Measurements from ENCODE around the gene SHISA8. TPM values are rescaled to one million over a fixed set of nuclear protein-coding genes. Genes with fewer than 3 reads are reported as not detected.
A peak's percentile ranks its signal among the peaks of the same experiment; 100 is the strongest.

SHISA8 gene
- total and polyA plus RNA-seq, 10 of the 15 experiments (the other 5 are each of a cell fraction or from before 2014, with no cell fraction given) = 0.06 to 10.1 (median 0.25) TPM

GRCh38 chr22:41949297-41949965 is 34.6 kb upstream of the SHISA8 start (continued):
- TF ChIP-seq, protein P1, sequence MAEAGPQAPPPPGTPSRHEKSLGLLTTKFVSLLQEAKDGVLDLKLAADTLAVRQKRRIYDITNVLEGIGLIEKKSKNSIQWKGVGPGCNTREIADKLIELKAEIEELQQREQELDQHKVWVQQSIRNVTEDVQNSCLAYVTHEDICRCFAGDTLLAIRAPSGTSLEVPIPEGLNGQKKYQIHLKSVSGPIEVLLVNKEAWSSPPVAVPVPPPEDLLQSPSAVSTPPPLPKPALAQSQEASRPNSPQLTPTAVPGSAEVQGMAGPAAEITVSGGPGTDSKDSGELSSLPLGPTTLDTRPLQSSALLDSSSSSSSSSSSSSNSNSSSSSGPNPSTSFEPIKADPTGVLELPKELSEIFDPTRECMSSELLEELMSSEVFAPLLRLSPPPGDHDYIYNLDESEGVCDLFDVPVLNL (IDR thresholded peaks at IDR 0.05; ENCODE audit: low read depth, low read length) = no peak
- TF ChIP-seq NFYA (IDR thresholded peaks at IDR 0.05; ENCODE audit: borderline replicate concordance, low read depth, low read length) = no peak
- no peak for TF ChIP-seq MAX (IDR thresholded peaks at IDR 0.05; ENCODE audit: low read depth, low read length)
- no peak for TF ChIP-seq IRF5 (IDR thresholded peaks at IDR 0.05; ENCODE audit: borderline replicate concordance)
- no peak for TF ChIP-seq FOS (IDR thresholded peaks at IDR 0.05; ENCODE audit: borderline replicate concordance, extremely low read depth, insufficient read length)
- TF ChIP-seq SP1 (IDR thresholded peaks at IDR 0.05; ENCODE audit: low read depth, low read length) = no peak
- no peak for TF ChIP-seq NFXL1 (IDR thresholded peaks at IDR 0.05; ENCODE audit: borderline replicate concordance)
- TF ChIP-seq, protein P2, sequence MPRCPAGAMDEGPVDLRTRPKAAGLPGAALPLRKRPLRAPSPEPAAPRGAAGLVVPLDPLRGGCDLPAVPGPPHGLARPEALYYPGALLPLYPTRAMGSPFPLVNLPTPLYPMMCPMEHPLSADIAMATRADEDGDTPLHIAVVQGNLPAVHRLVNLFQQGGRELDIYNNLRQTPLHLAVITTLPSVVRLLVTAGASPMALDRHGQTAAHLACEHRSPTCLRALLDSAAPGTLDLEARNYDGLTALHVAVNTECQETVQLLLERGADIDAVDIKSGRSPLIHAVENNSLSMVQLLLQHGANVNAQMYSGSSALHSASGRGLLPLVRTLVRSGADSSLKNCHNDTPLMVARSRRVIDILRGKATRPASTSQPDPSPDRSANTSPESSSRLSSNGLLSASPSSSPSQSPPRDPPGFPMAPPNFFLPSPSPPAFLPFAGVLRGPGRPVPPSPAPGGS (IDR thresholded peaks at IDR 0.05; ENCODE audit: borderline replicate concordance, insufficient read depth, low read depth, low read length, poor library complexity, severe bottlenecking) = peak; percentile 10
- TF ChIP-seq RBBP5 (conservative IDR thresholded peaks at IDR 0.05) = no peak
- TF ChIP-seq FOXK2 (IDR thresholded peaks at IDR 0.05) = no peak
- no peak for TF ChIP-seq ASH2L (IDR thresholded peaks at IDR 0.05; ENCODE audit: borderline replicate concordance, low read depth)
- TF ChIP-seq, protein P3, sequence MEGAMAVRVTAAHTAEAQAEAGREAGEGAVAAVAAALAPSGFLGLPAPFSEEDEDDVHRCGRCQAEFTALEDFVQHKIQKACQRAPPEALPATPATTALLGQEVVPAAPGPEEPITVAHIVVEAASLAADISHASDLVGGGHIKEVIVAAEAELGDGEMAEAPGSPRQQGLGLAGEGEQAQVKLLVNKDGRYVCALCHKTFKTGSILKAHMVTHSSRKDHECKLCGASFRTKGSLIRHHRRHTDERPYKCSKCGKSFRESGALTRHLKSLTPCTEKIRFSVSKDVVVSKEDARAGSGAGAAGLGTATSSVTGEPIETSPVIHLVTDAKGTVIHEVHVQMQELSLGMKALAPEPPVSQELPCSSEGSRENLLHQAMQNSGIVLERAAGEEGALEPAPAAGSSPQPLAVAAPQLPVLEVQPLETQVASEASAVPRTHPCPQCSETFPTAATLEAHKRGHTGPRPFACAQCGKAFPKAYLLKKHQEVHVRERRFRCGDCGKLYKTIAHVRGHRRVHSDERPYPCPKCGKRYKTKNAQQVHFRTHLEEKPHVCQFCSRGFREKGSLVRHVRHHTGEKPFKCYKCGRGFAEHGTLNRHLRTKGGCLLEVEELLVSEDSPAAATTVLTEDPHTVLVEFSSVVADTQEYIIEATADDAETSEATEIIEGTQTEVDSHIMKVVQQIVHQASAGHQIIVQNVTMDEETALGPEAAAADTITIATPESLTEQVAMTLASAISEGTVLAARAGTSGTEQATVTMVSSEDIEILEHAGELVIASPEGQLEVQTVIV (IDR thresholded peaks at IDR 0.05; ENCODE audit: borderline replicate concordance, partially characterized antibody) = no peak
- TF ChIP-seq, protein P4, sequence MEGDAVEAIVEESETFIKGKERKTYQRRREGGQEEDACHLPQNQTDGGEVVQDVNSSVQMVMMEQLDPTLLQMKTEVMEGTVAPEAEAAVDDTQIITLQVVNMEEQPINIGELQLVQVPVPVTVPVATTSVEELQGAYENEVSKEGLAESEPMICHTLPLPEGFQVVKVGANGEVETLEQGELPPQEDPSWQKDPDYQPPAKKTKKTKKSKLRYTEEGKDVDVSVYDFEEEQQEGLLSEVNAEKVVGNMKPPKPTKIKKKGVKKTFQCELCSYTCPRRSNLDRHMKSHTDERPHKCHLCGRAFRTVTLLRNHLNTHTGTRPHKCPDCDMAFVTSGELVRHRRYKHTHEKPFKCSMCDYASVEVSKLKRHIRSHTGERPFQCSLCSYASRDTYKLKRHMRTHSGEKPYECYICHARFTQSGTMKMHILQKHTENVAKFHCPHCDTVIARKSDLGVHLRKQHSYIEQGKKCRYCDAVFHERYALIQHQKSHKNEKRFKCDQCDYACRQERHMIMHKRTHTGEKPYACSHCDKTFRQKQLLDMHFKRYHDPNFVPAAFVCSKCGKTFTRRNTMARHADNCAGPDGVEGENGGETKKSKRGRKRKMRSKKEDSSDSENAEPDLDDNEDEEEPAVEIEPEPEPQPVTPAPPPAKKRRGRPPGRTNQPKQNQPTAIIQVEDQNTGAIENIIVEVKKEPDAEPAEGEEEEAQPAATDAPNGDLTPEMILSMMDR (IDR thresholded peaks at IDR 0.05 in 2 of 3, conservative IDR thresholded peaks at IDR 0.05 in 1 of 3; ENCODE audit: control insufficient read depth in 2 of 3, extremely low read depth in 1 of 3, insufficient read depth in 1 of 3, low read depth in 3 of 3, low read length in 3 of 3) = no peak
- TF ChIP-seq RELB (IDR thresholded peaks at IDR 0.05; ENCODE audit: low read depth) = peak; percentile 98
- TF ChIP-seq CBFB (IDR thresholded peaks at IDR 0.05; ENCODE audit: low read depth) = no peak
- peak; percentile 8; the same call in 1 of the 2 replicates for TF ChIP-seq IRF4 (IDR thresholded peaks at IDR 0.05; ENCODE audit: low read depth, low read length)
- no peak for TF ChIP-seq MYB (IDR thresholded peaks at IDR 0.05; ENCODE audit: borderline replicate concordance, low read depth, low read length)
- no peak for TF ChIP-seq HDAC6 (IDR thresholded peaks at IDR 0.05; ENCODE audit: unreplicated experiment)
